LNCaP clone FGC (cell line): ENCODE data around the gene CTNNBL1.
A peak's percentile ranks its signal among the peaks of the same experiment; 100 is the strongest.
"Not testable (repeated sequence)": the region's sequence is repeated elsewhere in the genome, so short reads cannot be mapped to it uniquely, and the experiment has no call there.

Experiments
- DNase-seq: peaks from one replicate; pipeline ENCODE4 v3.0.0-alpha.2; 2011; ENCODE audit warnings: low read depth
- H3K4me3 ChIP-seq: 2 replicates; pipeline ENCODE4 v1.5.1; 2011; ENCODE audit warnings: mild to moderate bottlenecking, low read depth, low read length, control low read depth
- CTCF ChIP-seq: IDR thresholded peaks from 2 replicates; pipeline ENCODE4 v1.5.1; 2012; ENCODE audit warnings: mild to moderate bottlenecking; ENCODE audit not compliant: control insufficient read depth, insufficient read depth; ENCODE audit errors: extremely low read depth

CTNNBL1 gene

GRCh38 chr20:37711001-37711400, 17.2 kb downstream of the CTNNBL1 start:
- no peak for TF ChIP-seq CTCF
- peak; percentile 73 for DNase-seq

GRCh38 chr20:37711994-37712964, 18.4 kb downstream of the CTNNBL1 start:
- H3K4me3 ChIP-seq = no peak overlapping the region
- TF ChIP-seq CTCF = no peak
- peak; percentile 34 for DNase-seq

More at GRCh38 chr20:37711001-37711400, 17.2 kb downstream of the CTNNBL1 start:
- H3K4me3 ChIP-seq = no peak overlapping the region

- no peak overlapping the region for H3K4me3 ChIP-seq
- no peak for DNase-seq
- no peak for TF ChIP-seq CTCF
Observed at GRCh38 chr20:37713396-37713795, 19.6 kb downstream of the CTNNBL1 start.

- no peak for DNase-seq
- no peak for TF ChIP-seq CTCF
- no peak overlapping the region for H3K4me3 ChIP-seq
Observed at GRCh38 chr20:37714978-37715672, 21.3 kb downstream of the CTNNBL1 start.

- no peak for TF ChIP-seq CTCF
- H3K4me3 ChIP-seq = no peak overlapping the region
- DNase-seq = no peak
Observed at GRCh38 chr20:37721751-37722150, 27.9 kb downstream of the CTNNBL1 start.

- H3K4me3 ChIP-seq, DNase-seq: not testable (repeated sequence)
Observed at GRCh38 chr20:37722312-37722711, 28.5 kb downstream of the CTNNBL1 start.

GRCh38 chr20:37723668-37724067, 29.8 kb downstream of the CTNNBL1 start:
- DNase-seq = peak; percentile 87
- no peak for TF ChIP-seq CTCF
- H3K4me3 ChIP-seq = 0 out of 2 replicates have a peak overlapping the region, but pooled peaks have one; percentile 17
